Stimulated activated CD4-positive, alpha-beta T cell treated with anti-CD3 and anti-CD28 coated beads, Interleukin-1b, Interleukin-23, amount 100 ng/mL, for 4 hours (primary cell): ENCODE measurements around the gene DCX.
"Not testable (repeated sequence)": the region's sequence is repeated elsewhere in the genome, so short reads cannot be mapped to it uniquely, and the experiment has no call there.

ENCODE experiments used
- DNase-seq, 2 donors: peaks; one replicate each; pipeline ENCODE4 v3.0.0-alpha.2; 2020; ENCODE audit warnings: low read depth in 2 of 2

The DCX gene

GRCh38 chrX:111372086-111372485 lies 39.9 kb downstream of the DCX start:
- DNase-seq, result no peak

- no peak for DNase-seq
Measured at GRCh38 chrX:111365770-111366325, 46.1 kb downstream of the DCX start.

- DNase-seq, result no peak
Measured at GRCh38 chrX:111363741-111364140, 48.3 kb downstream of the DCX start.

- no peak for DNase-seq
Measured at GRCh38 chrX:111361751-111362150, 50.2 kb downstream of the DCX start.

GRCh38 chrX:111360839-111361238 lies 51.2 kb downstream of the DCX start:
- no peak for DNase-seq

- DNase-seq, result no peak
Measured at GRCh38 chrX:111355523-111356115, 56.4 kb downstream of the DCX start.

GRCh38 chrX:111354496-111354895 lies 57.5 kb downstream of the DCX start:
- DNase-seq, result no peak

GRCh38 chrX:111353793-111354192 lies 58.2 kb downstream of the DCX start:
- no peak for DNase-seq

- no peak for DNase-seq
Measured at GRCh38 chrX:111352424-111352823, 59.6 kb downstream of the DCX start.

GRCh38 chrX:111349934-111350333 lies 62.1 kb downstream of the DCX start:
- no peak for DNase-seq

GRCh38 chrX:111349101-111349500 lies 62.9 kb downstream of the DCX start:
- no peak for DNase-seq

GRCh38 chrX:111348429-111348828 lies 63.6 kb downstream of the DCX start:
- DNase-seq, result no peak

GRCh38 chrX:111346150-111346549 lies 65.8 kb downstream of the DCX start:
- DNase-seq, result not testable (repeated sequence)

GRCh38 chrX:111340054-111340453 lies 71.9 kb downstream of the DCX start:
- DNase-seq, result no peak

- no peak for DNase-seq
Measured at GRCh38 chrX:111339212-111339611, 72.8 kb downstream of the DCX start.

- DNase-seq, result no peak
Measured at GRCh38 chrX:111338095-111338698, 73.8 kb downstream of the DCX start.

- no peak for DNase-seq
Measured at GRCh38 chrX:111337067-111337637, 74.8 kb downstream of the DCX start.

GRCh38 chrX:111336141-111336540 lies 75.9 kb downstream of the DCX start:
- no peak for DNase-seq

- no peak for DNase-seq
Measured at GRCh38 chrX:111329370-111329769, 82.6 kb downstream of the DCX start.

GRCh38 chrX:111328858-111329257 lies 83.1 kb downstream of the DCX start:
- no peak for DNase-seq

- DNase-seq, result no peak
Measured at GRCh38 chrX:111322231-111322855, 89.6 kb downstream of the DCX start.

- no peak for DNase-seq
Measured at GRCh38 chrX:111319451-111319850, 92.5 kb downstream of the DCX start.

GRCh38 chrX:111318901-111319300 lies 93.1 kb downstream of the DCX start:
- DNase-seq, result no peak
